Endodermal cell (in vitro differentiated cells): Measurements from ENCODE around the gene AUTS2. TPM values are rescaled to one million over a fixed set of nuclear protein-coding genes. Genes with fewer than 3 reads are reported as not detected.

Source experiments
- DNase-seq: peaks from one replicate; pipeline ENCODE4 v3.0.0-alpha.2; 2017
- H3K27ac ChIP-seq: 2 replicates; pipeline ENCODE4 v1.5.1; 2013; ENCODE audit warnings: mild to moderate bottlenecking, low read depth, low read length, moderate library complexity
- H3K27me3 ChIP-seq: 2 replicates; pipeline ENCODE4 v1.6.1; 2013; ENCODE audit warnings: mild to moderate bottlenecking, low read length, moderate library complexity; ENCODE audit not compliant: insufficient read depth, control insufficient read depth, poor library complexity, severe bottlenecking
- H3K36me3 ChIP-seq: 2 replicates; pipeline ENCODE4 v1.7.0; 2013; ENCODE audit warnings: mild to moderate bottlenecking, low read length, moderate library complexity; ENCODE audit not compliant: control insufficient read depth, insufficient read depth
- H3K4me1 ChIP-seq: one replicate; pipeline ENCODE4 v1.7.0; 2013; ENCODE audit warnings: low read length; ENCODE audit not compliant: control insufficient read depth, insufficient read depth
- H3K4me3 ChIP-seq: 2 replicates; pipeline ENCODE4 v1.5.1; 2013; ENCODE audit warnings: mild to moderate bottlenecking, low read length, moderate library complexity
- H3K9ac ChIP-seq: 2 replicates; pipeline ENCODE4 v1.6.1; 2013; ENCODE audit warnings: mild to moderate bottlenecking, low read length, moderate library complexity; ENCODE audit not compliant: poor library complexity, severe bottlenecking; ENCODE audit errors: extremely low read depth
- H3K9me3 ChIP-seq: 2 replicates; pipeline ENCODE4 v1.6.1; 2013; ENCODE audit warnings: mild to moderate bottlenecking, low read length, moderate library complexity; ENCODE audit not compliant: control insufficient read depth
- H3K27ac Mint-ChIP-seq: 2 replicates; pipeline ENCODE4 v1.8.0; 2020; ENCODE audit warnings: mixed read lengths
- H3K27me3 Mint-ChIP-seq: 2 replicates; pipeline ENCODE4 v1.8.0; 2021; ENCODE audit warnings: mild to moderate bottlenecking, mixed read lengths; ENCODE audit not compliant: insufficient read depth
- H3K36me3 Mint-ChIP-seq: 2 replicates; pipeline ENCODE4 v1.8.0; 2020; ENCODE audit warnings: low read depth, mixed read lengths
- H3K4me1 Mint-ChIP-seq: 2 replicates; pipeline ENCODE4 v1.8.0; 2020; ENCODE audit warnings: mixed read lengths
- H3K4me3 Mint-ChIP-seq: 2 replicates; pipeline ENCODE4 v1.8.0; 2020; ENCODE audit warnings: mild to moderate bottlenecking, moderate library complexity, mixed read lengths
- H3K9me3 Mint-ChIP-seq: 2 replicates; pipeline ENCODE4 v1.8.0; 2020; ENCODE audit warnings: mild to moderate bottlenecking, mixed read lengths
- WGBS, 2 experiments: methylation state at CpG; one replicate each; pipeline versions ENCODE4 v1.1.5 to v1.1.7; 2013; ENCODE audit warnings: missing lambda C conversion rate in 2 of 2, mixed read lengths in 1 of 2; ENCODE audit not compliant: insufficient coverage in 1 of 2, insufficient read length in 1 of 2; 5-methylcytosine and 5-hydroxymethylcytosine counted together
- total RNA-seq, 2 donors: library from RNA; stranded (reverse); fragmentation: NEBNext Ultra II Directional in 1 of 2; extraction: Animal tissue kit (Norgen Biotek cat#: 25700) in 1 of 2; gene quantifications; 2 replicates in 1 of 2; 3 replicates in 1 of 2; pipeline ENCODE4 v1.2.1, GENCODE V29; 2021
- TF ChIP-seq, protein P1 (sequence below): fragments of 200-600 bp; sonication (generic); conservative IDR thresholded peaks from 2 replicates; pipeline ENCODE4 v1.5.0; 2021; ENCODE audit warnings: antibody characterized with exemption, mild to moderate bottlenecking

Gene AUTS2
- total RNA-seq, 2 donors from 2014 or later: 76.8 to 106 TPM

DNA sequence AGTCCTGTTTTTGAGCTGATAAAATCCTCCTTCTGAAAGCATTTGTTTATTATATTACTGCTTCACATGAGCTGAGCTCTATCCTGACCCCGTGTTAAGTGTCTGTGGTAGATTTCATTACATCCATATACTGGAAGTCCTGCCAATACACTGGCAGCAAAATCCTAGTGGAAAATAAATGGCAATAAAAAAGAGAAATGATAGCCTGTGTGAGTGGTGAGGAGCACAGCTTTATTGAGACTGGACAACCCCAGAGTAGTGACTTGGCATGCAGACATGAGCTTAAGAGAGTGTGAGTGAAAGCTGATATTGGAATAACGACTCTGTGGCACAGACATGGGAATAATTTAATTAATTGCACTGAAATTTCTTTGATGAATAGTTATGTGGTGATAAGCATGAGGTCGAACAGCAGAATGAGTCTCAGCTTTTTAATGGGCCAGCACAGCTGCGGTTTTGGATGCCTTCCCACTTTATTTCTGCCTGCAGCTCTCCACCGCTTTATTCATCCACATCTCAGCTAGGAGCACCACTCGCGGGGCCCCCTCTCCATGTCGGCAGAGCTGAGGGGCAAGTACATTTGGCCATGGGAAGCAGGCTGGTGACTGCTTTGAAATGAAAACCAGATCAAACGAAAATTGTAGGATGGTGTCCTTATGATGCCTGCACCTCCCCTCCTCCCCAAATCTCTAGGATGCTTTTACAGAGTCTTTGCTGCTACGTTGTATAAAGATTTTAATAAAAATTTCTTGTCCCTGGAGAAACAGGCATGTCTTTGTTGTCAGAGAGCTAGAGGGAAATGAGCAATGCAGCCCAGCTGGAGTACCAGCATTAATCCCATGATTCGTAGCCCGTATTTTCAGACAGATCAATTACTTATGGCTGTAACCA lies 494.3 kb downstream of the AUTS2 start:
- TF ChIP-seq, protein P1, sequence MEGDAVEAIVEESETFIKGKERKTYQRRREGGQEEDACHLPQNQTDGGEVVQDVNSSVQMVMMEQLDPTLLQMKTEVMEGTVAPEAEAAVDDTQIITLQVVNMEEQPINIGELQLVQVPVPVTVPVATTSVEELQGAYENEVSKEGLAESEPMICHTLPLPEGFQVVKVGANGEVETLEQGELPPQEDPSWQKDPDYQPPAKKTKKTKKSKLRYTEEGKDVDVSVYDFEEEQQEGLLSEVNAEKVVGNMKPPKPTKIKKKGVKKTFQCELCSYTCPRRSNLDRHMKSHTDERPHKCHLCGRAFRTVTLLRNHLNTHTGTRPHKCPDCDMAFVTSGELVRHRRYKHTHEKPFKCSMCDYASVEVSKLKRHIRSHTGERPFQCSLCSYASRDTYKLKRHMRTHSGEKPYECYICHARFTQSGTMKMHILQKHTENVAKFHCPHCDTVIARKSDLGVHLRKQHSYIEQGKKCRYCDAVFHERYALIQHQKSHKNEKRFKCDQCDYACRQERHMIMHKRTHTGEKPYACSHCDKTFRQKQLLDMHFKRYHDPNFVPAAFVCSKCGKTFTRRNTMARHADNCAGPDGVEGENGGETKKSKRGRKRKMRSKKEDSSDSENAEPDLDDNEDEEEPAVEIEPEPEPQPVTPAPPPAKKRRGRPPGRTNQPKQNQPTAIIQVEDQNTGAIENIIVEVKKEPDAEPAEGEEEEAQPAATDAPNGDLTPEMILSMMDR: no peak
- peaks cover 18% of the 10 kb centered on the region for H3K4me1 Mint-ChIP-seq
- no peak overlapping the region for H3K4me3 ChIP-seq
- H3K9me3 ChIP-seq: no peaks in the 10 kb centered on the region
- no peaks in the 10 kb centered on the region for H3K27me3 Mint-ChIP-seq
- H3K27ac Mint-ChIP-seq: no peak overlapping the region
- peak overlapping the region; percentile 86 for H3K27ac ChIP-seq
- no peak overlapping the region for H3K4me3 Mint-ChIP-seq
- peaks cover 3% of the 10 kb centered on the region for H3K9me3 Mint-ChIP-seq
- peaks cover 2% of the 10 kb centered on the region for H3K36me3 Mint-ChIP-seq
- no peaks in the 10 kb centered on the region for H3K27me3 ChIP-seq
- no peaks in the 10 kb centered on the region for H3K36me3 ChIP-seq
- no peak for DNase-seq
- H3K4me1 ChIP-seq: peaks cover 17% of the 10 kb centered on the region
- H3K9ac ChIP-seq: no peak overlapping the region
- 91 to 94% methylated on average over 8 to 12 of the region's 12 CpGs for WGBS, 2 experiments

DNA sequence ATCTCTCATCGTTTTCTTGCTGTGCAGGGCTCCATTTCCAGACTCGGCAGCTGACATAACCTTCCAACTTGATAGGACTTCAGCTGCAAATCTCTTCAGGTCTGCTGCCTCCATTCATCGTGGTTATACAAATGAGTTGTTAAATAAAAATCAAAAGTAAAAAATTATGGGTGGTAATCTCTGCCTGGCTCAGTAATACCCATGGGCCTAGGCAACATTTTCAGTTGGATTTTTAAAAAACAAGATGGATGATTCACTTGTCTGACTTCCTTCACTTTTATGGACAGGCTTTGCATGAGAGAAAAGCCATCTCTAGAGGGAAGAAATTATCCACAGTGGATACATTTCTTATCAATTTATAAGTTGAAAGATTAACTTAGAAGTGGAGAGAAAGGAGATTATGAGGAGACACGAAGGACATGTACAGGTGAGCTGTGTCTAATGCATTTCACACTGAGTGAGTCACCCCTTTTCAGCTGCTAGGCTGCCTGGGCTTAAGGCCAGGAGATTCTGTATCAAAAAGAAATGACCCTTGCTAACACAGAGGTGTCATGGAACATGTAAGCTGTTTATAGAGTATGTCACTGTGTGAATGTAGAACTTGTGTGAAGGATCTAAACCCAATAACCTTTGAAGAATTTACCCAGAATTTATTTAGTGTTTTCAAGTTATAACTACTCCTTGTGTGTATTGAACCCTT lies 495.1 kb downstream of the AUTS2 start:
- H3K9me3 ChIP-seq: no peaks in the 10 kb centered on the region
- H3K4me1 ChIP-seq: peaks cover 17% of the 10 kb centered on the region
- H3K27me3 ChIP-seq: no peaks in the 10 kb centered on the region
- peaks cover 18% of the 10 kb centered on the region for H3K4me1 Mint-ChIP-seq
- no peak overlapping the region for H3K4me3 ChIP-seq
- TF ChIP-seq, protein P1: no peak
- H3K9ac ChIP-seq: no peak overlapping the region
- H3K27ac Mint-ChIP-seq: no peak overlapping the region
- 92 to 94% methylated on average over 2 to 4 of the region's 4 CpGs for WGBS, 2 experiments
- H3K4me3 Mint-ChIP-seq: no peak overlapping the region
- no peaks in the 10 kb centered on the region for H3K27me3 Mint-ChIP-seq
- peak overlapping the region; percentile 15 for H3K27ac ChIP-seq
- no peak for DNase-seq
- no peaks in the 10 kb centered on the region for H3K36me3 ChIP-seq
- H3K36me3 Mint-ChIP-seq: no peaks in the 10 kb centered on the region
- peaks cover 2% of the 10 kb centered on the region for H3K9me3 Mint-ChIP-seq

DNA sequence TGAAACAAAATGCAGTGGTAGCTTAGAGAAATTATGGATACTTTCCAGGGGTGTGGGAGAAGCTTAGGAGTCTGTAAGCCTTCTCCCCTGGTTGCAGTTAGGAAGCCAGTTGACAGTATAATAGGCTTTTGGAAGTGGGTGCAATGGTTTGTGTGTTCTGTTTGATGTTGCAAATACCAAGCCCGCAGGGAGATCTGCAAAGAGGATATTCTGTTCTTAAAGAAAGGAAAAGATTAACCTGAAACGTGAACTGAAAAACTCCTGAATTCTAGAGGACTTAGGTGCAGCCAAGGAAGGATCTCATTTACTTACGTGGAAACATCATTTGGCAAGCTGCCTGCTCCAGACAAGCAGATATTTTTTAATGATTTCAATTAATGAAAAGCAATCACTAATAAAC lies 496.6 kb downstream of the AUTS2 start:
- peaks cover 24% of the 10 kb centered on the region for H3K4me1 Mint-ChIP-seq
- WGBS, 2 experiments: 49 to 59% methylated on average over 3 of the region's 3 CpGs
- H3K9me3 Mint-ChIP-seq: no peaks in the 10 kb centered on the region
- no peak overlapping the region for H3K4me3 Mint-ChIP-seq
- H3K27me3 ChIP-seq: no peaks in the 10 kb centered on the region
- H3K36me3 ChIP-seq: no peaks in the 10 kb centered on the region
- H3K36me3 Mint-ChIP-seq: no peaks in the 10 kb centered on the region
- DNase-seq: no peak
- H3K27ac ChIP-seq: no peak overlapping the region
- peak overlapping the region; percentile 17 for H3K4me3 ChIP-seq
- H3K27me3 Mint-ChIP-seq: no peaks in the 10 kb centered on the region
- TF ChIP-seq, protein P1: no peak
- peaks cover 17% of the 10 kb centered on the region for H3K4me1 ChIP-seq
- no peaks in the 10 kb centered on the region for H3K9me3 ChIP-seq
- H3K27ac Mint-ChIP-seq: no peak overlapping the region
- no peak overlapping the region for H3K9ac ChIP-seq
